GOT3 (cell line): ENCODE measurements around the gene TMEM131.

Experiments used
- DNase-seq: peaks from one replicate; lab custom pipeline; 2025; ENCODE audit warnings: mixed read lengths; lab: John Stamatoyannopoulos, UW

TMEM131 gene

DNA sequence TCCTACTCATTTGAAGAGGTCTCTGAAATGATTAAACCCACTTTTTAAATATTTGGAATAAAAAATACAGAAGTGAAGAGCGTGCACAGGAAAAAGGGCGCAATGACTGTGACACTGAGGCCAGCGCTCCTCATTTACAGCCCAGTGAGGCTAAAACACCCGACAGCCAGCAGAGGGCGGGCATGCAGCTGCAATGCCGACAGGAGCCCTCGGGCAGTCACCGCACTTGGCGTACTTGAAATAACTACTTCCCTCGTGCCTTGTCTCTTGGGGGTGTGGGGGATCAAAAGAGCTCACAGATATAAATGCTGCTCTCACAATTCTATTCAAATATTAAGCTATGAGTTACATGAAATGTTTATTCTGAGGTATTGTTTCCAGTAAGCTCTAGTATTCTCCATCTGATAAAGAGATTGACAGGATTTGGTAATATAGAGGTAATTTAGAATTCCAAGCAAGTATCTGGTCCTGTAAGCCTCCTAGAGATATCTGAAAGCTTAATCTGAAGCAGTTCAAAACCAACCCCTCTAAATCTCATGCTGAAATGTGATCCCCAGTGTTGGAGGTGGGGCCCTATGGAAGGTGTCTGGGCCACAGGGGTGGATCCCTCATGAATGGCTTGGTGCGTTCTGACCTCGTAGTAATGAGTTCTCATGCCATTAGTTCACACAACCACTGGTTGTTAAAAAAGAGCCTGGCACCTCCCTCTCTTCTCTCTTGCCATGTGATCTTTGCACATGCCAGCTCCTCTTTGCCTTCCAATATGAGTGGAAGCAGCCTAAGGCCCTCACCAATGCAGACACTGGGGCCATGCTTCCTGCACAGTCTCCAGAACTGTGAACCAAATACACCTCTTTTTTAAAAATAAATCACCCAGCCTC, 188.8 kb downstream of the TMEM131 start:
- DNase-seq: peak; percentile 12

DNA sequence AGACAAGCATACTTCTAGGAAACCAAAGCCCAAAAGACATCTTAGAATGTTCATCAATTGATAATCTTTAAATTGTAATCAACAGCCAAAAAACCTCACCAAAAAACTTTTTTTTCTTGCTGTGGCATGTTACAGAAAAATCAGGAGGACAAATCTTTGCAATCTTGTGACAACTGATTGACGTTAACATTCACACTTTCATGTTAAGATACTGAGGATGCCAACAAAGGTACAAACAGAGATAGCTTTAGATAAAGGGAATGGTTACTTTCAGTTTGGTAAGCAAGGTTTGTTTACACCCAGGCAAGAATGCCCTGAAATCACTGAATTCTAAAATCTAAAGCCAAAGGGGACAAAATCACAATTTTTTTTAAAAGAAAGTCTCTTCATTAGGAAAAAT, 190.0 kb downstream of the TMEM131 start:
- no peak for DNase-seq

DNA sequence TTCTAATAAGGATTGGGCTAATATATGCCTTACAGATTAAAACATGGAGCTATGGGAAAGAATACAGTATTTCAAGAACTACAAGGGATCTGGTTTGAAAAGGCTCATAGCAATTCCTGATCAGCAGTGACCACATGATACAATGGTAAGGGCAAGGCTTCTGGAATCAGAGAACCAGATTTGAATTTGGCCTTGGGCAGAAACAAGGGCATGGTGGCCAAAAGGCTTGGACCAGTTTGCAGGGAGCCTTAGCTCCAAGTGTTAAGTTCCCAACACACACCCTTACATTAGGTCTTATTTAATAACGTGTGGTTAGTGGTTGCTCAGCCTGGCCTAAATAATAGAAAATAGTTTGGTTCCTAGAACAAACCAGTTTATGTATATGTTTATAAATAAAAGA, 194.7 kb downstream of the TMEM131 start:
- DNase-seq: no peak

DNA sequence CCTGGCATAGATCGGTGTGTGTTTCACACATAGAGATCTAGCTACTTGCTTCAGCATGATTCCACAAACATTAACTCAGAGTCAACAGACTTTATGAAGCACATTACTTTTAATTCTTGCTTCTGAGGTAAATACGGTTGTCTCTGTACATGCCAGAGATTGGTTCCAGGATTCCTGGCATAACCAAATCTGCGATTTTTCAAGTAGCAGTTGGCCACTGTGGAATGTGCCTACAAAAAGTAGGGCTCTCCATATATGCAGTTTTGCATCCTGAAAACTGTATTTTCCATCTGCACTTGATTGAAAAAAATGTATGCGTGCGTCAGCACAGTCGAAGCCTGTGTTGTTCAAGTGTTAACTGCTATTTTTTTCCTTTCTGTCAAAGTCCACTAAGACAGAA, 197.3 kb downstream of the TMEM131 start:
- DNase-seq: no peak

DNA sequence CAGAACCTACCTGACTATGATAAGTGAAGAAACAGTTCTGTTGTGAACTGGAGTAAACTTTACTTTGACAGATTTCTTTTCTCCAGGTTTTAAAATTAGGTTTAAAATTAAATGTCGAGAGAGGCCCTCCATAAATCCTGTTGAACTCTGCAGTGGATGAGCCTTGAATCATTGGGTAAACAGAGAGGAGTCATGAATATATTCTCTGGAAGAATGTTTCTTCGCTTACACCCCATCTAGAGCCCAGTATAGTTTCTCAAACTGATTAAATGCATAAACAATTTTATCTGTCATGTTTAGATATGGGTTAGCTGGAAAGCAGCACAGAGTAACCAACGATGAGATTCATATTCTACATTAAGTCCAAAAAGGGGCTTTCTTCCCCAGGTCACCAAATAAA, 198.4 kb downstream of the TMEM131 start:
- DNase-seq: no peak

DNA sequence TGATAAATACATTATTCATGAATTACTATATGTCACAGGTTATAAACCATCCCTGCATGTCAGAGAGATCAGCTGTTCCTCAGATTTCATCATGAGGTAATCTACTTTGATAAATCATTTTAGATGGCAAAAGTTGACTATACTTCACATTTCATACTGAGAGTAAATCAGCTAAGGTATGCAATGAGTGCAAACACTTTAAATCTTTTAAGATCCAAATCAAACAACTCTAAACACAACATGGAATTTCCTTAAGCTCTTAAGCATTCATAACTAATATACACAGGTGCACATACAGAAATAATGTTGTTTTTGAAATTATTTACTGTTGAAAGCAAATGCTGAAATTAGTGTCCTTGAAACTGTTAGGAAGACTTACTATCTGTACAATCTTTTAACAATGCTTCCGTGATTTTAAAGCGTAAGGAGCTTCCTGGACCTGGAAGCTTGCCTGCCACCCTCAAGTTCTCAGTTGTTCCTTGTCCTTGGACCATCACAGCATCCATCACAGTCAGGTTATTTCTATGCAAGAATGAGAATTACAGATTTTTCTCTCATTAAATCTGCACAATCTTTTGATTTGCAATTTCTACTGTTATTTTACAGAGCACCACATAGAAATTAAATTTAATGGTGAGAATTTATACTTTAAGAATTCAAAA, 199.2 kb downstream of the TMEM131 start:
- no peak for DNase-seq

DNA sequence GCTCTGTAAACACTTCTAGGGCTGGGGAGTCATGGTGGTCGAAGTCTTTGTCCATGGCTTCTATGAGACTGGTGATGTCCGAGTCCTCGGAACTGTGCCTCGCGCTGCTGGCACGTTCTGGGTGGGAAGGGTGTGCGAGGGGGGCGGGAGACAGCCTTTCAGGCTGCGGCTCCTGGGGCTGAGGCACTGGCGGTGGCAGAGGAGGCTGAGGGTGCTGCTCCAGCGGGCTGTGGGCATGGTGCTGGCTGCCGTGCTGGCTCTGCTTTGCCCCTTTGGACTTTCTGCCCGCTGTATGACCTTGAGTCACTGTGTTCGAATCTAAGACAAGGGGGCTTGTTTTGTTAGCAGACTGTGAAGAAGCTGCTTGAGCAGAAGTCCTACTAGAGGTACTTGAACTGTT, 203.3 kb downstream of the TMEM131 start:
- DNase-seq: no peak

DNA sequence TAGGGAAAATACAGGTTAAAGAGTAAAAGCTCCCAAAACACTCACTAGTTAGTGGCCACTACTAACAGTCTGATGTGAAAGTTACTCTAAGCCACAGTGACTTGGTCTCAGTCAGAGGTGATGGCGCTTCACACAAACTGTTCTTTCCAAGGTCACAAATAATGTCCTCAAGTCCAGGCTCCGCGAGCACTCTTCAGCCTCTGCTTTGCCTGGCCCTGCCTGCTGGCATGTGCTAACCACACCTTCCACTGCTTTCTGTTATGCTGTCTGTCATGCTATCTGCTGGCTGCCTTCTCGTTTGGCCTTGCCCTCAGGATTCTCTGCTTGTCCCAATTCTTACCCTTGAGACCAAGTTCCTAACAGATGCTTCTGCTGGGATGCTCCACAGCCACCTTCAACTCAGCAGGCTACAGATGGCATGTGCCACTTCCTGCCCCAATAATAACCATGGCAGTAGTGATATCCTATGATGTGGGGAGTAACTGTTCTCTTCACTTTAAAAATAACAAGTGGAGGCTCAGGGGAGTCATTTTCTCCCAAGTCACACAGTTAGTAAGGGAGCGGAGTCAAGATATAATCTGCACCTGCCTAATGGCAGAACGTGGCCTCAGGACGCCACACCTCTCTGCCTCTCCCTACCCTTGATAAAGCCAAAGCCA, 206.6 kb downstream of the TMEM131 start:
- no peak for DNase-seq

DNA sequence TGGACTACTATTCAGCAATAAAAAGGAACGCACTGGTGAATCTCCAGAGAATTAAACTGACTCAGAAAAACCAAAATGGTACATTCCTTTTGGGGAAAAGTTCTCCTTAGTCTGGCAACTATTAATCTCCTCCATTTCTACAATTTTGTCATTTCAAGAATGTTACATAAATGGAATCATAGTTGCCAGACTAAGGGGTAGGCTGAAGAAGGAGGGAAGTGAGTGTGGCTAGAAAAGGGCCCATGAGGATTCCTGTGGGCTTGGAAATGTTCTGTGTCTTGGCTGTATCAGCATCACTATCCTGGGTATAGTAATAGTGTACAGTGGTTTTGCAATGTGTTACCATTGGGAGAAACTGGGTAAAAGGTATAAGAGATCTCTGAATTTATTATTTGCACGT, 209.9 kb downstream of the TMEM131 start:
- no peak for DNase-seq

DNA sequence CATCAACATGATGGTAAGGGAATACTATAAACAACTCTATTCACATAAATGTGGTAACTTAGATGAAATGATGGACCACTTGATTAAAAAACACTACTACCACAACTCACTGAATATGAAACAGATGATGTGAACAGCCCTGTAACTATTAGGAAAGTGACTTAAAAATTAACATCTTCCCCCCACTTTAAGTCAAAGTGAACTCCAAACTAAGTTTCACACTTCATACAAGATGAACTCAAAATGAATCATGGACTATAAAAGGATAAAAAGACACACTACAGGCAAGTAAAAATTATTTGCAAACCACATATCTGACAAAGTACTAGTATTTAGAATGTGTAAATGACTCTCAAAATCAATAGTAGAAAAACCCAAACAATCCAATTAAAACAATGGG, 210.8 kb downstream of the TMEM131 start:
- DNase-seq: no peak

DNA sequence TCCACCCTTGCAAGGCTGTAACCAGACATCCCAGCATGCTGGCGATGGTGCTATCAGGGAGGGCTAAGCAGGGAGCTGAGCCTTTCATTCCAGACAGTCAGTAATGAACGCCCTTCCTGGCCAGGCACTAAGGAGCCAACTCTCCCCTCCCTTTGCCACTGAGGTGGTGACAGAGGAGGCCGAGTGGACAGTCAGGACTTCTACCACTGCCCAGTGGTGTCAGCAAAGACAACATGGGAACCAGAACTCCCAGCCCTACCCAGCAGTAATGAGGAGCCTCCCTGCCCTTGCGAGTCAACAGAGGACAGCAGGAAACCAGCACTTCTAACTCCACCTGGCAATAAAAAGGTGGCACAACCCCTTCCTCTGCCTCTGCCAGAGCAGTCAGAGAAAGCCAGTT, 213.8 kb downstream of the TMEM131 start:
- DNase-seq: no peak

DNA sequence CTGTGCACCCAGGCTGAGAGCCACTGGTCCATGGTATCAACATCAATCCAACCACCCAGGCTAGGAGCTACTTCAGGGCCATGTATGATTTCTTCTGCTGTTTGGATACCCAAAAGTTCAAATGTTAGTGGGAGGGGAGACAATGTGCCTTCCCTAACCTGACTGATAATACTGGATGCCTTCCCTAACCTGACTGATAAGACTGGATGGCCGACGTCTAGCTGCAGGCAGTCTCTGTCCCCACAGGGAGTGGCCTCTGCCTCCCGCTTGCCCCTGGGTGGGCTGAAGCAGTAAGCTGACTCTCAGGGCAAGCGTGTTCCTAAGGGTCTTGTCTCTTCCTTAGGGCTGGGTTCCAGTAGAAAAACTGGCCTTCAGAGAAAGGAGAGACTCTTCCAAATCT, 216.6 kb downstream of the TMEM131 start:
- no peak for DNase-seq

DNA sequence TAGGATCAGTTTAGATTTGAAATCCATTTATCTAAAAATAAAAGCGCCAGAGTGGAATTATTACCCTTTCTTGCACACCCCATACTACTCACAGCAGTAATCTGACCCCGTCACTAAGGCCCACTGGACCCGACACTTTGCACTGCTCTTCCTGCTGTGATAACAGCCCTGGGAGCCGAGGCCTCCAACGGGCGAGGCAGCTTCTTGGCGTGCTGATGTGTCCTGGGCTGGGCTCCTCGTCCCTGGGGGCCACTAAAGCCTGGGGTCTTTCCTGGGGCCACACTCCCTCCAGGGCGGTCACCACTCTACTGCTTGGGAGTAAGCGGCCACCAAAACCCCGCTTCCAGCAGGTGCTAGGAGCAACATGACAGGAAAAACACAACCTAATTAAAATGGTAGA, 220.7 kb downstream of the TMEM131 start:
- DNase-seq: no peak

DNA sequence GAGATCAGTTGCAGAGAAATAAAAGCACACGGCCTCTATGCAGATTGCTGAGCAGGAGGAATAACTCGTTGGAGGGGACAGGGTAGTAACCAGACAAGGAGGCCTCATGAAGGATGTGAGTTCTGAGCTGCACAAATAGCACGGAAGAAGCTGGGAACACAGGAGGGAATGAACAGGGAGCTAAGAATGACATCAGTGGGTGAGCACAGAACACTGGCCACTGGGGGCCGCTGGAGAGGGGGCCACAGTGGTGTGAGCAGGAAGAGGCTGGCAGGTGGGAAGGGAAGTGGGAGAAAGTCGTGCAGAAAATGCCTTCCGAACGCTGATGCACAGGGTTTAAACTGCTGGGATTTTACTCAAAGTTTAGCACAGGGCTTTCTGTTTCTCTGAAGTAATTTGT, 221.3 kb downstream of the TMEM131 start:
- DNase-seq: no peak

DNA sequence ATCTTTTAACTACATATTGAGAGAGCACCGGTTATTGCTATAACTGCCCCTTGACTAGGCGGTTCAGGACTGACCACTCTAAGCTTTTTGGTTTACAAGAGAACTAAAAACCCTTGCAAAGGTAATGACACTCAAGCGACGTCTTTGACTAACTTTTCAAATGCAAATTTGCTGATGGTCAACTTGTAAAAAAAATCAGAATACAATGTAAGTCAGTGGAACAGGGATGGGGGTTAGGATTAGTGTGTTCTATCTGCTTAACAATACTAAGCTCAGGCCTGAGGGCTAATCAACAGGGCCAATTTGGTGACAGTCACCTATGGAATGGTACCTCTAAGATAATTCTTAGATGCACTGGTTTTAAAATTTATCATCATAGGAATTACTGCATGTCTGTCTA, 225.3 kb downstream of the TMEM131 start:
- DNase-seq: no peak

DNA sequence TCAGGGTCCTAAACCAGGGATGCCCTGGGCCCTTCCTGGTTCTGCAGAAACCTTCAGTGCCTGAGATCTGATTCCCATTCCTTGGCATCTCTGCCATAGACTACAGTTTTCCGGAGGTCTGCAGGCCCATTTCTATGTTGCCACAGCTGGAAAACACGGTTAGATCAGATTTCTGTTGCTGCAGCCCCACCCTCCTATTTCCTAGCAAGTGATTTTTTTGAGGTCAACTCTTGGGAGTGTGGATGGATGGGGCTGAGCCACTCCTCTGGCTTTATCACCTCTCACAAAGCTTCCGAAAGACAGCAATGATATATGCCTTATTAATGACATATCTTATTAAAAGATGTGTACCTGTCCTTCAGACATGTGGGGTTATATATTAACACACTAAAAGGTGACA, 226.0 kb downstream of the TMEM131 start:
- DNase-seq: no peak

DNA sequence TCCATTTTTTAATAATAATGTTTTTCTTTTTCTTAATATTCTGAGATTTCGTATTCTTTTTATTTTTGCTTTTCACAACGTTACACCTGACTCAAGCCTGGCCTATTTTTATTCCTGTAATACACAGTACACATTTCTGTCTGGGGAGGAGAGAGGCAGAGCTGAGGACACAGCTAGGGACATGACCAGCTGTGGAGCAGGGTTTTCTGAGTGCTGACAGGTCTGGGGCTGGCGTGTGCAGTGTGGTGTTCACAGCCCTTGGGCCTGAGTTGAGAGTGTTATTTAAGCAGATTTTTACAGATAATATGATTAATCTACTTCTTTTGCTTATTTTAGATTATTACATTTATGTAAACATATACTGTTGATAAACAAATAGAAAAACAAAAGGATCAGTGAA, 226.4 kb downstream of the TMEM131 start:
- DNase-seq: no peak

DNA sequence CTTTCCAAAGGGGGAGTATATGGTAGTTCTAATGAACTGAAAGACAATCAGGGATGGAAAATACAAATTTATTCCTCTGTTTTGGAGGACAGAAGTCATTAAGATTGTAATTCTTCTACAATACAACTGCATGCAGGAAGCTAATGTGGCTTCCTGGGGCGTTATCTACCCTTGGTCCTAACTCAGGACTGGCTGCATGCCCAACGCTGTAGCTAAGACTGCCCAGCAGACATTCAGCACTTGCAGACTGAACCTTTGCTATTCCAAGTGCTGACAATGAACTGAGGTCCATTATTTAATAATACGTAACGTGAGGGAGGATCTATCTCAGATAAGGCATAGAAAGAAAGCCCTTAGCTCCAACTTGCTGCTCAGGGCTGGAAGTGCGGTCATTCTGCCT, 229.2 kb downstream of the TMEM131 start:
- no peak for DNase-seq

DNA sequence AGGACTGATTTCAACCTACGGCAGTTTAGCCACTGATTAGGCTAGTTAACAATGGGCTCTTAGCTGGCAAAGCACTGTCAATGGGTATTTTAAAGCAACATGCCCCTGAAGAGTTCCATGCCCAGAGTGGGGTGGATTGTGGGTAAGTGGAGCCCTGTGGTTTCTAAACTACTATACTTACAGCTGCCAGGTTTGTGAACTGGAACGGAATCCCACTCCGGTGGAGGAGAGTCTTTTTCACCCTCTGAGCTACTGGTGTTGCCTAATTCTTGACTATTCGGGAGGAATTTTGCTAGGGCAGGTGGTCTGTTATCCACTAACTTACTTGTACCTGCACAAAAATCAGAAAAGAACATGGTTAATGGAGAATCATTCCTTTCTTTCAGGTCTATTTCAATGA, 229.8 kb downstream of the TMEM131 start:
- DNase-seq: no peak

DNA sequence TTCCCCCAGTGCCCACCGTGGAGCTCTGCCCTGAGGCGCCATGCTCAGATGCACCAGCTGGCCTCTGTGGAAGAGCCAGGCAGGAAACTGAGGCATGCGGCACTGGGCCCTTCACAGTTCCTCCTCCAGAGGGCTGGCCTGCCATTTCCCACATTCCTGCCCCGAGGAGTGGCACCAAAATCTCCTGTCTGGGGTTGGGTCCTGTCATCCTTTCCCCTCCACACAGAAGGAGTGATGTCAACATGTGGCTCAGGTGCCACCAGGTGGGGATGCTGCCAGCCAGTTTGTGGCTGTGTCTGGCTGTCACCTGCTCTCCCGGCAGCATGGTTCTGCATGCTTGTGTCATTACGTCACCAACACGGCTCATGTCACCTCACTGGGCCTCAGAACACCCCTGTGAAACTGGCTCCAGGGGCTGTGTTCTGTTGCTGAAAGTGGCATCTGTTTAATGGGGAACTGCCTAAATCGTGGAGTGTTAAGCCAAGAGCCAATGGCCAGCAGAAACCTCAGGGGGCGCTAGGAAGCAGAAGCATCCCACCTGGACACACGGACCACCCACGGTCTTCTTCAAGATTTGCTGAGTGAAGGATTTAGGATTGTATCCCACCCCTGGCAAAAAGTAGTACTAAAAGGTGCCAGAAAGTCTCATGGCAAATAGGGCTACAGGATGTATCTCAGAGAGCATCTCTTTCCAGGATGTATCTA, 231.0 kb downstream of the TMEM131 start:
- no peak for DNase-seq

DNA sequence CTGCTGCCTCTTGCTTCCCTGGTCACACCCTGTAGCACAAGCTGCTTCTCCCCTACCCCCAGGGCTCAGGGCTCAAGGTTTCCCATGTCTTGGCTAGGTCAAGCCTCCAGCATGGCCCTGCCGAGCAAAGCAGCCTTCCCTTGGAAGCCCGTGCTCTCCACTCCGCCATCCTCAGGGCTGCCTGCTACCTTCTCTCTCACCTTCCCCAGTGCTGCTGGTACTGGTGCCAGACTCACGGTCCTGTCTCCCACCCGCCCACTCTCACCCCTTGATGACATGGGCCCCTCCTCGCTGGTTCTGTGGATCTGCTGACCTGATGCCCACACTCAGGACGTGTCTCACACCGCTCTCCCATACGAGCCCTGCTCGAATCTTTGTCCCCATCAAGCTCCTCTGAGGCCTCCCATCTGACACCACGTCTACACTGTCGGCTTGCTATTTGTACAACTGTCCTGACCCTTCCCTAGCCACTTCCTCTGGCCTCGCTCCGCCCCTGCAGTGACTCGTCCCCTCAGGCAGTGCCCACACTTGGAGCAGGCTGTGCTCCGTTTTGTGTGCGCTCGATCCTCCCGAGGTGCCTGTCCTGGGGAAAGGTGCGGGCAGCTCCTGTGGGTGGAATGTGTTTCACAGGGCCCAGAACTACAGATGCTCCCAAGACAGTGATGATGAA, 232.4 kb downstream of the TMEM131 start:
- no peak for DNase-seq

DNA sequence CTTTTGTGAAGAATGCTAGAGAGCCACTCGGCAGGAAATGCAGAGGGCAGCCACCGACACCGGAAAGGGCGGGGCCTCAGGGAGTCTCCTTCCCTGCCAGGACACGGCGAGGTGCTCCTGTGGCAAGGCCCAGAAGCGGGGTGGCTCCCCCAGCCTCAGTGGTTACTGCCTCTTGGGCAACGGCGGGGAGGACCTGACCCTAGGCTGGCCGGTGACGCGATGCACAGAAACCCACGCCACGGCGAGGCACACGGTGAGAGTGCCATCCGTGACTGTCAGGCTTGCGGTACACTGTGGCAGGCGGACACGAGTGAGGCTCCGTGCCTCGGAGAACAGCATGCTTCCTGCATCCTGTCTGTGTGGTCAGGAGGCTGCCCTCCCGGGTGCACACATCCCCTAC, 234.6 kb downstream of the TMEM131 start:
- DNase-seq: no peak
